Gastroesophageal sphincter (tissue), 3 donors: ENCODE data around the gene STARD9.

Experiments
- CTCF ChIP-seq, 4 experiments: fragments of 200-600 bp in 2 of 4; fragments of 450-650 bp in 2 of 4; sonication (generic) in 1 of 4; IDR thresholded peaks; one replicate each; pipeline ENCODE4 v1.5.1; 2017 to 2019; ENCODE audit warnings: antibody characterized with exemption in 4 of 4, mild to moderate bottlenecking in 2 of 4, moderate library complexity in 2 of 4
- EP300 ChIP-seq: sonication (generic); formaldehyde crosslinking; IDR thresholded peaks from one replicate; pipeline ENCODE4 v1.6.1; 2017; ENCODE audit warnings: antibody characterized with exemption, mild to moderate bottlenecking
- POLR2A ChIP-seq, 2 donors: fragments of 450-650 bp; IDR thresholded peaks; one replicate each; pipeline ENCODE4 v1.6.1; 2017; ENCODE audit warnings: antibody characterized with exemption in 2 of 2, mild to moderate bottlenecking in 2 of 2, moderate library complexity in 1 of 2
- POLR2AphosphoS5 ChIP-seq: sonication (generic); formaldehyde crosslinking; IDR thresholded peaks from one replicate; pipeline ENCODE4 v1.6.1; 2017; ENCODE audit warnings: antibody characterized with exemption

GRCh38 chr15:42544853-42545629 is 30.4 kb upstream of the STARD9 start:
- TF ChIP-seq POLR2A (IDR thresholded peaks at IDR 0.05) (no peak), CTCF (IDR thresholded peaks at IDR 0.05) (no peak), POLR2AphosphoS5 (no peak), EP300 (no peak)
